Ovary (tissue), 9 donors: ENCODE measurements around the gene CBX7. TPM values are rescaled to one million over a fixed set of nuclear protein-coding genes. Genes with fewer than 3 reads are reported as not detected.

Experiments used
- DNase-seq, 5 donors: peaks; one replicate each; pipeline ENCODE4 v3.0.0-alpha.2; 2019 to 2020
- H3K27ac ChIP-seq, 2 donors: fragments of 200-600 bp; one replicate each; pipeline versions ENCODE4 v1.5.1 to v1.8.0; 2019 to 2022
- H3K27me3 ChIP-seq: fragments of 200-600 bp; one replicate; pipeline ENCODE4 v1.8.0; 2022
- H3K36me3 ChIP-seq: fragments of 200-600 bp; sonication (generic); one replicate; pipeline ENCODE4 v1.5.1; 2019
- H3K4me1 ChIP-seq: one replicate; pipeline ENCODE4 v1.8.1; 2013; ENCODE audit warnings: mild to moderate bottlenecking, moderate library complexity; ENCODE audit not compliant: insufficient read depth
- H3K4me3 ChIP-seq: fragments of 200-600 bp; sonication (generic); one replicate; pipeline ENCODE4 v1.5.1; 2017
- H3K9me3 ChIP-seq, 2 donors: fragments of 200-600 bp in 1 of 2; sonication (generic) in 1 of 2; one replicate each; pipeline versions ENCODE4 v1.5.1 to v1.8.1; 2013 to 2019; ENCODE audit warnings: mild to moderate bottlenecking in 1 of 2, moderate library complexity in 1 of 2
- EP300 ChIP-seq: sonication (generic); formaldehyde crosslinking; IDR thresholded peaks from one replicate; pipeline ENCODE4 v1.6.1; 2017; ENCODE audit warnings: antibody characterized with exemption
- POLR2A ChIP-seq: fragments of 450-650 bp; IDR thresholded peaks from one replicate; pipeline ENCODE4 v1.6.1; 2017; ENCODE audit warnings: antibody characterized with exemption, mild to moderate bottlenecking, moderate library complexity
- WGBS, 3 donors: extraction: QIAGEN DNeasy Blood & Tissue Kit in 1 of 3; methylation state at CpG; one replicate each; pipeline versions ENCODE4 v1.1.5 to v1.1.7; 2013 to 2017; 5-methylcytosine and 5-hydroxymethylcytosine counted together
- intact Hi-C, 4 donors: fragments of 100-400 bp; cut with DNase I; formaldehyde crosslinking; loops; one replicate each; pipeline versions ENCODE4 v1.11.0 to v1.15.1; 2022 to 2023
- polyA plus RNA-seq, 2 donors: library from polyadenylated mRNA; stranded (reverse); fragments of 200-250 nt in 1 of 2; fragments of 350-450 nt in 1 of 2; fragmentation: Illumina TruSeq in 1 of 2; extraction: RNeasy Lipid Tissue Mini Kit (QIAGEN cat#74804) in 1 of 2; gene quantifications; one replicate each; pipeline ENCODE4 v1.2.3, GENCODE V29; 2013 to 2014
- total RNA-seq, 7 donors: library from RNA; depleted of rRNA in 2 of 7; stranded (reverse); fragments of >200 nt in 2 of 7; fragmentation: NEBNext Ultra II Directional in 3 of 7; extraction: Animal tissue kit (Norgen Biotek cat#: 25700) in 3 of 7; gene quantifications; one replicate each; pipeline versions ENCODE4 v1.1.0 to v1.2.4, GENCODE V29; 2016 to 2023
- TF ChIP-seq, protein P1 (sequence below), 3 donors: fragments of 450-650 bp in 2 of 3; fragments of 200-600 bp in 1 of 3; IDR thresholded peaks; one replicate each; pipeline versions ENCODE4 v1.5.1 to v1.8.0; 2016 to 2022; ENCODE audit warnings: antibody characterized with exemption in 3 of 3, mild to moderate bottlenecking in 1 of 3
- donor health status: DM: no; HTN: no; CAD: no; lungs with moderate emphysema.
- donor health status: DM: no; HTN: no; CAD: no.
- donor health status: Bipolar disorder and iron deficiency.
- donor health status: DM: yes; HTN: yes; CAD: no.
- donor health status: DM: no; HTN: no; CAD: no.
- donor health status: DM: yes; HTN: yes; CAD: no.

Gene CBX7
- total and polyA plus RNA-seq, 9 donors = 40.7 to 107 (median 84.9) TPM

DNA sequence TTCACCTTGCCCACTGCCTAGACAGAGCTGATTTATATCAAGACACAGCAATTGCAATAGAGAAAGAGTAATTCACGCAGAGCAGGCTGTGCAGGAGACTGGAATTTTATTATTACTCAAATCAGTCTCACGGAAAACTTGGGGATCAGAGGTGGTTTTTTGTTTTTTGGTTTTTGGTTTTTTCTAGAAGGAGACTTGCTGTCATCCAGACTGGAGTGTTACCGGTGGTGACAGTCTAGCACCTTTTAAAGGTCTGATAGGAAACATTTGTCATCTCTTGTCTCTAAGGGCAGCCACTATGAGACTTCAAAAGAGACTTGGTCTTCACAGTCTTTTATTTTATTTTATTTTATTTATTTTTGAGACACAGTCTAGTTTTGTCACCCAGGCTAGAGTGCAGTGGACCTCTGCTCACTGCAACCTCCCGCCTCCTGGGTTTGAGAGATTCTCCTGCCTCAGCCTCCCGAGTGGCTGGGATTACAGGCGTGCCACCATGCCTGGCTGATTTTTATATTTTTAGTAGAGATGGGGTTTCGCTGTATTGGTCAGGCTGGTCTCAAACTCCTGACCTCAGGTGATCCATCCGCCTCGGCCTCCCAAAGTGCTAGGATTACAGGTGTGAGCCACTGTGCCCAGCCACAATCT is 36.4 kb downstream of the CBX7 start:
- 81 to 90% (median 89%) methylated on average over 9 of the region's 9 CpGs for WGBS, 3 donors
- DNase-seq = no peak
- TF ChIP-seq, protein P1, sequence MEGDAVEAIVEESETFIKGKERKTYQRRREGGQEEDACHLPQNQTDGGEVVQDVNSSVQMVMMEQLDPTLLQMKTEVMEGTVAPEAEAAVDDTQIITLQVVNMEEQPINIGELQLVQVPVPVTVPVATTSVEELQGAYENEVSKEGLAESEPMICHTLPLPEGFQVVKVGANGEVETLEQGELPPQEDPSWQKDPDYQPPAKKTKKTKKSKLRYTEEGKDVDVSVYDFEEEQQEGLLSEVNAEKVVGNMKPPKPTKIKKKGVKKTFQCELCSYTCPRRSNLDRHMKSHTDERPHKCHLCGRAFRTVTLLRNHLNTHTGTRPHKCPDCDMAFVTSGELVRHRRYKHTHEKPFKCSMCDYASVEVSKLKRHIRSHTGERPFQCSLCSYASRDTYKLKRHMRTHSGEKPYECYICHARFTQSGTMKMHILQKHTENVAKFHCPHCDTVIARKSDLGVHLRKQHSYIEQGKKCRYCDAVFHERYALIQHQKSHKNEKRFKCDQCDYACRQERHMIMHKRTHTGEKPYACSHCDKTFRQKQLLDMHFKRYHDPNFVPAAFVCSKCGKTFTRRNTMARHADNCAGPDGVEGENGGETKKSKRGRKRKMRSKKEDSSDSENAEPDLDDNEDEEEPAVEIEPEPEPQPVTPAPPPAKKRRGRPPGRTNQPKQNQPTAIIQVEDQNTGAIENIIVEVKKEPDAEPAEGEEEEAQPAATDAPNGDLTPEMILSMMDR (IDR thresholded peaks at IDR 0.05) = no peak
- TF ChIP-seq EP300 (no peak), POLR2A (no peak)
- Histone ChIP-seq H3K4me1 (no peaks in the 10 kb centered on the region), H3K27me3 (no peaks in the 10 kb centered on the region), H3K9me3 (no peaks in the 10 kb centered on the region), H3K36me3 (no peaks in the 10 kb centered on the region), H3K4me3 (no peak overlapping the region), H3K27ac (no peak overlapping the region)
- intact Hi-C loops = loop anchor here in 1 of 4 donors (10.0 kb wide), 1 partner anchor 341 kb away; no protein-coding TSS in a partner anchor

DNA sequence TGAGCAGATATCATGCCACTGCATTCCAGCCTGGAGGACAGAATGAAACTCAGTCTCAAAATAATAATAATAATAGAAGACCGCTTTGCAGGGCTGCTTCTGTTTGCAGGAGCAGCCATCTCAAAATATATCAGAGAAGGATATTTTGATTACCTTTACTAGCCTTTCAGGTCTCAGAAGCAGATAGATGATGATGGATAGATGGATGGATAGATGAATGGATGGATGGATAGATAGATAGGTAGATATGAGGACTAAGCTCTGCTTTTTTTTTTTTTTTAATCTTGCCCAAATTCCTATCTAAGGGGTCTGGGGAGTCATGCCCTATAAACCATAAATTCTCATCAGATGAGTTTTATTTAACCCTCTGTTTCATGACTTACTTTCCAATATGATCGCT is 36.9 kb downstream of the CBX7 start:
- H3K4me1 ChIP-seq = no peaks in the 10 kb centered on the region
- no peaks in the 10 kb centered on the region for H3K9me3 ChIP-seq
- DNase-seq = no peak
- H3K36me3 ChIP-seq = no peaks in the 10 kb centered on the region
- intact Hi-C loops = loop anchor here in 1 of 4 donors (10.0 kb wide), 1 partner anchor 341 kb away; no protein-coding TSS in a partner anchor
- 79 to 84% (median 79%) methylated on average over 2 of the region's 2 CpGs for WGBS, 3 donors
- no peaks in the 10 kb centered on the region for H3K27me3 ChIP-seq
- TF ChIP-seq EP300 (no peak), POLR2A (no peak)
- TF ChIP-seq, protein P1 (IDR thresholded peaks at IDR 0.05) = no peak
- H3K27ac ChIP-seq = no peak overlapping the region
- H3K4me3 ChIP-seq = no peak overlapping the region

DNA sequence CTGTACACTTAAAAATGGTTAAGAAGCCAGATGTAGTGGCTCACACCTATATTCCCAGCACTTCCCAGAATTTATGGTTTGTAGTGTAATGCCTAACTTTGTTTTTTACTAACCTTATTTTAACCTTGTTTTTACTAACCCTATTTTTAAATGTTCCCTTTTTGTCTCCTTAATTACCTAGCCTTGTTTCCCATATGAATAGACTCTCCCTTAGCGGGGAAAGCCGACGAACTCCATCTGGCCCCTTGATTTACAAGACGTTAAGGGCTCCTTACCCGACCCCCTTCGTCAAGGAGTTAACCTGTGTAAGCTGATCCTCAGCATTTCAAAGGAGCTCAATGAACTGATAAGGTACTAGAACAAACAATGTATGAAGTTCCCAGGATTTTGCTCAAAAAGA is 38.4 kb downstream of the CBX7 start:
- intact Hi-C loops = loop anchor here in 1 of 4 donors (10.0 kb wide), 1 partner anchor 339 kb away; no protein-coding TSS in a partner anchor
- no peaks in the 10 kb centered on the region for H3K9me3 ChIP-seq
- no peak for DNase-seq
- no peaks in the 10 kb centered on the region for H3K36me3 ChIP-seq
- H3K4me3 ChIP-seq = no peak overlapping the region
- H3K4me1 ChIP-seq = no peaks in the 10 kb centered on the region
- WGBS, 3 donors = 20 to 29% (median 27%) methylated on average over 6 of the region's 6 CpGs
- no peaks in the 10 kb centered on the region for H3K27me3 ChIP-seq
- TF ChIP-seq POLR2A = no peak
- TF ChIP-seq EP300 = no peak
- TF ChIP-seq, protein P1 (IDR thresholded peaks at IDR 0.05) = no peak
- H3K27ac ChIP-seq = no peak overlapping the region

DNA sequence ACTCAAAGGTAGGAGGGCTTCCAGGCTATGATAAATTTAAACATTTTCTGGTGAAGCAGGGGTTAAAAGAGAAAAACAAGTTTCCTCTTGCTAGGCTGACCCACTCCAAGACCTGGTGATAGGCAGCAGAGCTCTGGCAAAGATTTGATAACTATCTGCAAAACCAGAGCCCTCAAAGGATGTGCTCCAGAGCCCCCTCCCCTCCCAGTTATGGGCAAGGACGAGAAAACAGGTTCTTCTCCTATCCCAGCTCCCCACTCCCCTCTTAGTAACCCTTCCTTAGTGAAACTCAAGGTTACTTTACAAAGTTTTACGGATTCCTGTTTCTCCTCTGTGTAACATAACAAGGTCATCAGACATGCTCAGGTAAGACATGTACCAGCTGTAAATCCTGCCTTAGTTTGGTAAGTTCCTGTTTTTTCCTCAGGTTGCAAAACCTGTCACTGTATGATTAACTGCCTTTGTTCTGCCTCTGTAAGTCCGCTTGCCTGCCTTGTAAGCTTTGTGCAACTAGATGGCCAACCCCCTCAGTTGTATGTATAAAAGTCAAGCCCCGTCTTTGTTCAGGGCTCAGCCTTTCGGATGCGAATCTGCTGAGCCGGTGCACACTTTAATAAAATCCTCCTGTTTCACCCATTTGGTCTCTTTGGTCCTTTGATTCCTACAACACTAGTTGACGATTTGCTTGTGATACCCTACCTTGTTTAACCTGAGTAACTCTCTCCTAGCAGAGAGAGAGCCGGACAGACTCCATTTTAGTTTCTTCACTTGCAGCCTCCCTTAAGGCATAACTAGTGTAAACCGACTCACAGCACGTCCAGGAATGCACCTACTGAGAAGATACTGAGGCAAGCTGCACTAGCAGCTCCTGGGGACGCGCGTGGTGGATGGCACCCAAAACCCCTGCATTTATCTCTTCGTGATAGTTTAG is 41.6 kb downstream of the CBX7 start:
- no peak for DNase-seq
- TF ChIP-seq POLR2A = no peak
- TF ChIP-seq EP300 = no peak
- TF ChIP-seq, protein P1 (IDR thresholded peaks at IDR 0.05) = no peak
- Histone ChIP-seq H3K4me3 (no peak overlapping the region), H3K4me1 (no peaks in the 10 kb centered on the region), H3K36me3 (no peaks in the 10 kb centered on the region), H3K27ac (no peak overlapping the region), H3K27me3 (no peaks in the 10 kb centered on the region), H3K9me3 (no peaks in the 10 kb centered on the region)
- intact Hi-C loops = loop anchor here in 1 of 4 donors (10.0 kb wide), 1 partner anchor 336 kb away; no protein-coding TSS in a partner anchor
- 63 to 67% (median 66%) methylated on average over 15 of the region's 15 CpGs for WGBS, 3 donors
